Stimulated activated CD4-positive, alpha-beta T cell treated with anti-CD3 and anti-CD28 coated beads, Interleukin-15, amount 100 ng/mL, for 1 hour (primary cell): ENCODE measurements around the gene STK32B.

ENCODE experiments used
- DNase-seq, 2 donors: peaks; one replicate each; pipeline ENCODE4 v3.0.0-alpha.2; 2020; ENCODE audit warnings: low read depth in 1 of 2, low spot score in 1 of 2

Gene STK32B

GRCh38 chr4:5340991-5341451 lies 289.7 kb downstream of the STK32B start:
- no peak for DNase-seq

DNA sequence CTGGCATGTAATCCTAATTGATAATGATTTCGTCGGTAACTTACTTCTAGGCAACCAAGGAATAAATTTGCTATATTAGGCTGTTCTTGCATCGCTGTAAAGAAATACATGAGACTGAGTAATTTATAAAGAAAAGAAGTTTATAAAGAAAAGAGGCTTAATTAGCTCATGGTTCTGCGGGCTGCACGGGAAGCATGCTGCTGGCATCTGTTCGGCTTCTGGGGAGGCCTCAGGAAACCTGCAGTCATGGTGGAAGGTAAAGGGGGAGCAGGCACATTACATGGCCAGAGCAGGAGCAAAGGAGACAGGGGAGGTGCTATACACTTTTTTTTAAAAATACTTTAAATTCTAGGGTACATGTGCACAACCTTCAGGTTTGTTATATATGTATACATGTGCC lies 290.2 kb downstream of the STK32B start:
- DNase-seq, result no peak

- no peak for DNase-seq
Observed at GRCh38 chr4:5355846-5356245, 304.6 kb downstream of the STK32B start.

DNA sequence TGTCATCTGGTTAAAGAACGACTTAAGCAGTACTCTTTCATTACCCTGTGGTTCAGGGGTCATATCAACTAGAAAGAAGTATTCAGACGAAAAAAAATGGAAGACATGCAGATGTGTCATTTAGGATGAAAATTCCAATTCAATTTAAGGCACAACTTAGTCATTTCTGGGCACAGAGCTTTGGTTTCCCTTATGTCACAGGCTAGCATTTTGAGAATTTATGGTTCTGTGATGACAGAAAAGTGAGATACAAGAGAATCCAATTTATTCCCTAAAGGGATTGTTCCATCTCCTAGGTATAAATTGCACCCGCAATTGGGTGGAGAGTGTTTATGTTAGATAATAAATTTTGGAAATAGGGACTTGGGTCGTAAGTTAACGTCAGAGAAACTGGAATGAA lies 306.6 kb downstream of the STK32B start:
- DNase-seq, result no peak

DNA sequence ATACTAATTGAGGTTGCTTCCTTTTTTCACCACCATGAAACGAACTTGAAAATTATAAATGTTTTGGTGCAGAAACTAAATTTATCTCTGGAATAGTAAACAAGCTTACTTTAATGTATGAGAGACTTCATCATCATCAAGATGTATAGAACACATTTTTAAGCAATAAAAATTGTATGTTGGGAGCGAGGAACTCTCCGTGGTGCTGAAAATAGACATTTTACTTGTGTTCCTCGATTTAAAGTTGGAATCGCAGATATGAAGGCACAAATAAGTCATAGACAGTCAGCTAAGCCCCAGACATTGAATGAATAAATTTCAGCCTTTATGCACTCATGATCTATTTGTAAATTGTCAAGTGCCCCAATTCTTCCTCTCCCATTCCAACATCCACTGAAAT lies 310.7 kb downstream of the STK32B start:
- DNase-seq, result no peak

- no peak for DNase-seq
Observed at GRCh38 chr4:5364406-5364805, 313.1 kb downstream of the STK32B start.

GRCh38 chr4:5365071-5366008 lies 314.1 kb downstream of the STK32B start:
- DNase-seq, result no peak

DNA sequence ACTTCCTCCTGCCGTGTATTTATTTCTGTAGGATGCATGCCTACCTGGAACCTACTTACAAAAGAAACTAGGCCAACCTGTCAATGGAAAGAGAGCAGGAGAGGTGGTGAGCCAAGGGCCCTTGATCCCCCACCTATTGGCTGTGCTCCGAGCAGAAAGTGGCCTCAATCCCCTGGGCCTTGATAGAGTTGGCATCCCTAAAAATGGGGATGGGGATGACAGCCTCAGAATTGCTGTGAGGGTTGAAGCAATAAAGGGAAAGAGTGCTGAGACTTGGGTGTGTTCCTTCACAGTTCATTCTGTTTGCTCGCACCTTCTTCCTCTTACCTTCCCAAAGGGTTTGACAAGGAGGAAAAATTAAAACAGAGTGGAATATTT lies 314.7 kb downstream of the STK32B start:
- DNase-seq, result no peak

DNA sequence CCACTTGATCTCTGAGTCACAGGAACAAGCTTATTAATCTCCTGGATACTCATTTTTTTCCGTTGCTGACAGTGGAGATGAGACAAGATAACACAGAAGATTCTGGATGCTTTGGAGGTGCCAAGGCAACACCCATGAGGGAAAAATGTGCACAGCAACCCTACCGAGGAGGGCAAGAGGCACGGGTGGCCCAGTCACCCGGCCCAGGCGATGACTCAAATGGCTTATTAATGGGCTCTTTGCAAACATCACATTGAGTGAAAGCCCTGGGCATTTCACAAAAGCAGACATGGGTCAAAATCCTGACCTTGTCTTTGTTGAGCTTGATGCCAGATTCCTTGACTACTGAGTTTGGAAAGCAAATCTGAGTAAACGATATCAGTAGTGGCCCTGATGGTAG lies 315.1 kb downstream of the STK32B start:
- DNase-seq, result no peak

- no peak for DNase-seq
Observed at GRCh38 chr4:5368426-5368825, 317.1 kb downstream of the STK32B start.

DNA sequence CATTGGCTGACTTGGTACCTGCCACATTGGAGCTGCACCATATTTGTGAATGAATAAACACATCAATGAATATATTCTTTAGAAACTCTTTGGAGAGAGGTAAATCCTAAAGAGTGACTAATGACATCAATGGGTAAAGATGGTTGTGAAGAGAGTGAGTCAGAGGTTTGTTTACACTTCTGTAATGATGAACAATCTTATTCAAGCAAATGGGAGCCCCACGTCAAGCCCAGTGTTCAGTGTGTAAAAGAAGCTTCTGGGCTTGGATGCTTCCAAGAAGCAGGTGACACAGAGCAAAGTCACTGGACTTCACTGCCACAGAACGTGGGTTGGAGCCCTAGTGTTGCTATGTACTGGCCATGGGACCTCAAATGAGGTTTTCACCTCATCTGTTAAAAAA lies 319.0 kb downstream of the STK32B start:
- no peak for DNase-seq

- DNase-seq, result no peak
Observed at GRCh38 chr4:5371415-5372190, 320.3 kb downstream of the STK32B start.

- no peak for DNase-seq
Observed at GRCh38 chr4:5372198-5372597, 320.9 kb downstream of the STK32B start.

DNA sequence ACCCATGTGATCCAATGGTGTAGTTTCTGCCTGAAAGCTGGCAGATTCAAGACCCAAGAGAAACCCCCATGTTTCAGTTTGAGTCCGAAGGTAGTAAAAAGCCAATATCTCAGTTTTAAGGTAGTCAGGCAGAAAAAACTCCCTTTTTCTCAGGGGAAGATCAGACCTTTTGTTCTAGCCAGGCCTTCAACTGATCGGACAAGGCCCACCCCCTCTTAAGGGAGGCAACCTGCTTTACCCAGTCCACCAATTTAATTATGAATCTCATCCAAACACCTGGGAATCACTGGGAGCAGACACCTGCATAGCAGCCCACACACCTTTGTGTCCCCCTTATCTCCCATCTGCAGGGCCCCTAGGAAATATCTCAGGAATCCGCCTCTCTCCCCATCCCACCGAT lies 322.0 kb downstream of the STK32B start:
- no peak for DNase-seq

DNA sequence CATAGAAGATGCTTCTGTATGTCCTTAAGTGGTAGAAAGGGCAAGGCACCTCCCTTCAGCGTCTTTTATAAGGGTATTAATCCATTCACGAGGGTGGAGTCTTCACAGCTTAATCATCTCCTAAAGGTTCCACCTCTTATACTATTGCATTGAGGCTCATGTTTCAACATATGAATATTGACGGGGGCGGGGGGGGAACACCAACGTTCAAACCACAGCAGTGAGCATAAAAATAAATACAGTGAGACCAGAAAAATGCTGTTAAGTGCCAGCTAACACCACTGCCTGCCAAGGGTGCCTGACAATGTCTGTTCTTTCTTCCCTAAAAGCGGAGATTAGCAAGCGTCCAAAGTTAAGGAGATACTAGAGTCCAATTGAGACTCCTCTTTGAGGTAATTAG lies 323.3 kb downstream of the STK32B start:
- no peak for DNase-seq

- no peak for DNase-seq
Observed at GRCh38 chr4:5374994-5375393, 323.7 kb downstream of the STK32B start.

GRCh38 chr4:5376015-5376414 lies 324.7 kb downstream of the STK32B start:
- no peak for DNase-seq

GRCh38 chr4:5378002-5378401 lies 326.7 kb downstream of the STK32B start:
- no peak for DNase-seq

DNA sequence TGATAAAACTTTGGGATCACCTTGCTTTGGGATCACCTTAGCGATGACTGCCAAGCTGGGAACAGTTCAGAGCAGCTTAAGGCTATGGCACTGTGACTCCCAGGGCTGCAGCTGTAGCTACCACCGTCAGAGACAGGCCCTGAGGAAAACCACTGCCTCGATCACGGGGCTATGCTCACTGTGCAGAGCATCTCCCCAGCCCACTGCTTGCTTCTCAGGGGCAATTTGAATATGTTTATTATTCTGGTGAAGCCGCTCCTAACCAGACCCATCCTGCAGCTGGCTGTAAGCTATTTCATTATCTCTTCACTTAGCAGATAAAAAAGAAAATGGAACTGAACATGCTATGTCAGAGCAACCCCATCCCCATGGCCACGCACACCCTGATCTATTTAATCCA lies 328.6 kb downstream of the STK32B start:
- no peak for DNase-seq

DNA sequence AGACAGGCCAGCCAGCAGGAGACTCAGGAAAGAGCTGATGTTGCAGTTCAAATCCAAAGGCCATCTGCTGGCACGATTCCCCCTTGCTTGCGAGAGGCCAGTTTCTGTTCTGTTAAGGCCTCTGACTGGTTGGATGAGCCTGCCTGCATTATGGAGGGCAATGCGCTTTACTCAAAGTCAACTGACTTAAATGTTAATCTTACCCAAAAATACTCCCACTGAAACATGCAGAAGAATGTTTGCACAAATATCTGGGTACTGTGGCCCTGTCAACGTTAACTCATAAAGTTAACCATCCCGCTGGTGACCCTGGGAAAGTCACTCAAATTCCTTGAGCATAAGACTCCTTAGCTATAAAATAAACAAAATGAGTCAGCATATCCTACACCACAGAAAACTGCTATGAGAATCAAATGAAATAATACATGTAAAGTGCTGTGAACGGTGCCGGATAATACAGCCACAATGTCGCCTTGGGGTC lies 330.7 kb downstream of the STK32B start:
- no peak for DNase-seq

DNA sequence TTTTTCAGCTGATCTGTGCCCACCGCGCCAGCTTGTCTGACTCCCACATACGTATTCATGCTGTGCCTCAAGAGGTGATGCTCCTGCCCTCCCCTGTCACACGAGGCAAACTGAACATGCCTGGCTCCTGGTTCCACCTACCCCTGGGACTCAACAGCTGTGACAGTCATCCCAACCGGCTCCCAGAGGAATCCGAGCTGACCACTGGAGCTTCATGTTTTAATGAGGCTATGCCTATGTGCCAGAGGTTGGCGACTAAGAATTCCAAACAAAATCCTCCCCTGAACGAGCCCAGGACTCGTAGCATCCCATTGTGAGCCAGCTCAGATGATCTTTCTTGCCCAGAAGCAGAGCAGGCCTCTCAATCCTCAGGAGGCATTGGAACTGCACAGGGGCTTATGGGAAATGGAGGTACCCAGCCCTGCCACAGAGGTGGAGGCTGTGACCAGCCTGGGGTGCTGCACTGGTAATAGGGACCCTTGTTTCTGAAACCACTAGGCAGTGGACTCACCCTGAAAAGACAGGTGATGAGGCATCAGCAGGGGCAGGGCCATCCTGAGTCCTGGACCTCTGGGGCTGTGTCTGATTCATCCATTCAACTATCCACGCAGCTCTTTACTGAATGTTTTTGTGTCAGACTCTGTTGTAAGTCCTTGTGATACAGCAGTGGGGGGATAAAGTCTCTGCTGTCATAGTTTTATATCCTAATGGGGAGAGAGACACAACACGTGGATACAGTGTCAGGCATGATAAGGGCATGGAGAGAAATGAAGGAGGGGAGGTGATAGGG lies 332.1 kb downstream of the STK32B start:
- DNase-seq, result no peak
